HEK293 (cell line): ENCODE measurements around the gene PPM1N.

Experiments used
- SCRT2 ChIP-seq: fragments of 450-650 bp; formaldehyde crosslinking; IDR thresholded peaks from 2 replicates; pipeline ENCODE4 v1.5.1; 2016; ENCODE audit warnings: missing biosample characterization, missing genetic modification characterization
- ZBTB8A ChIP-seq: fragments of 450-650 bp; formaldehyde crosslinking; IDR thresholded peaks from 2 replicates; pipeline ENCODE4 v1.5.1; 2016; ENCODE audit warnings: missing biosample characterization, missing genetic modification characterization
- ZNF132 ChIP-seq: fragments of 450-650 bp; formaldehyde crosslinking; IDR thresholded peaks from 2 replicates; pipeline ENCODE4 v1.5.1; 2017; ENCODE audit warnings: missing biosample characterization, missing genetic modification characterization, borderline replicate concordance
- ZNF140 ChIP-seq: fragments of 450-650 bp; formaldehyde crosslinking; IDR thresholded peaks from 2 replicates; pipeline ENCODE4 v1.5.1; 2016; ENCODE audit warnings: missing biosample characterization, missing genetic modification characterization
- ZNF184 ChIP-seq: fragments of 450-650 bp; IDR thresholded peaks from 2 replicates; pipeline ENCODE4 v1.5.1; 2018; ENCODE audit warnings: missing biosample characterization, mild to moderate bottlenecking, missing genetic modification characterization
- ZNF248 ChIP-seq: fragments of 450-650 bp; formaldehyde crosslinking; IDR thresholded peaks from 2 replicates; pipeline ENCODE4 v1.5.1; 2017; ENCODE audit warnings: missing biosample characterization, missing genetic modification characterization
- ZNF274 ChIP-seq, 2 experiments: fragments of 200-500 bp in 1 of 2; fragments of 450-650 bp in 1 of 2; sonication (Bioruptor generic) in 1 of 2; formaldehyde crosslinking in 1 of 2; IDR thresholded peaks; 2 replicates each; pipeline versions ENCODE4 v1.5.1 to v1.6.1; 2014 to 2016; ENCODE audit warnings: borderline replicate concordance in 1 of 2, inconsistent platforms in 1 of 2, low read length in 1 of 2, missing biosample characterization in 1 of 2, missing genetic modification characterization in 1 of 2
- ZNF324 ChIP-seq: fragments of 450-650 bp; formaldehyde crosslinking; IDR thresholded peaks from 2 replicates; pipeline ENCODE4 v1.5.1; 2016; ENCODE audit warnings: missing biosample characterization, missing genetic modification characterization
- ZNF394 ChIP-seq: fragments of 450-650 bp; formaldehyde crosslinking; IDR thresholded peaks from 2 replicates; pipeline ENCODE4 v1.5.1; 2016; ENCODE audit warnings: missing biosample characterization, missing genetic modification characterization, mild to moderate bottlenecking, moderate library complexity, borderline replicate concordance
- ZNF404 ChIP-seq: fragments of 450-650 bp; formaldehyde crosslinking; IDR thresholded peaks from 2 replicates; pipeline ENCODE4 v1.5.1; 2017; ENCODE audit warnings: missing biosample characterization, missing genetic modification characterization
- ZNF571 ChIP-seq: fragments of 450-650 bp; formaldehyde crosslinking; IDR thresholded peaks from 2 replicates; pipeline ENCODE4 v1.5.0; 2017; ENCODE audit warnings: missing biosample characterization, missing genetic modification characterization
- ZNF610 ChIP-seq: fragments of 450-650 bp; formaldehyde crosslinking; IDR thresholded peaks from 2 replicates; pipeline ENCODE4 v1.5.1; 2016; ENCODE audit warnings: missing biosample characterization, missing genetic modification characterization, borderline replicate concordance
- ZNF776 ChIP-seq: fragments of 450-650 bp; formaldehyde crosslinking; IDR thresholded peaks from 2 replicates; pipeline ENCODE4 v1.5.0; 2017; ENCODE audit warnings: missing biosample characterization, missing genetic modification characterization, borderline replicate concordance
- ZNF785 ChIP-seq: fragments of 450-650 bp; formaldehyde crosslinking; IDR thresholded peaks from 2 replicates; pipeline ENCODE4 v1.5.1; 2016; ENCODE audit warnings: missing biosample characterization, missing genetic modification characterization
- ZSCAN23 ChIP-seq: fragments of 450-650 bp; formaldehyde crosslinking; IDR thresholded peaks from 2 replicates; pipeline ENCODE4 v1.5.1; 2016; ENCODE audit warnings: missing biosample characterization, missing genetic modification characterization
- TF ChIP-seq, protein P1 (sequence below): fragments of 450-650 bp; formaldehyde crosslinking; IDR thresholded peaks from 2 replicates; pipeline ENCODE4 v1.5.1; 2017; ENCODE audit warnings: missing biosample characterization, missing genetic modification characterization
- TF ChIP-seq, protein P2 (sequence below): fragments of 450-650 bp; IDR thresholded peaks from 2 replicates; pipeline ENCODE4 v1.5.1; 2018; ENCODE audit warnings: missing biosample characterization, mild to moderate bottlenecking, missing genetic modification characterization
- TF ChIP-seq, protein P3 (sequence below): fragments of 450-650 bp; formaldehyde crosslinking; IDR thresholded peaks from 2 replicates; pipeline ENCODE4 v1.5.1; 2016; ENCODE audit warnings: missing biosample characterization, missing genetic modification characterization
- TF ChIP-seq, protein P4 (sequence below): fragments of 450-650 bp; formaldehyde crosslinking; IDR thresholded peaks from 2 replicates; pipeline ENCODE4 v1.5.1; 2016; ENCODE audit warnings: missing biosample characterization, missing genetic modification characterization, low read depth
- TF ChIP-seq, protein P5 (sequence below): fragments of 450-650 bp; formaldehyde crosslinking; IDR thresholded peaks from 2 replicates; pipeline ENCODE4 v1.5.1; 2016; ENCODE audit warnings: missing biosample characterization, missing genetic modification characterization

The PPM1N gene

DNA sequence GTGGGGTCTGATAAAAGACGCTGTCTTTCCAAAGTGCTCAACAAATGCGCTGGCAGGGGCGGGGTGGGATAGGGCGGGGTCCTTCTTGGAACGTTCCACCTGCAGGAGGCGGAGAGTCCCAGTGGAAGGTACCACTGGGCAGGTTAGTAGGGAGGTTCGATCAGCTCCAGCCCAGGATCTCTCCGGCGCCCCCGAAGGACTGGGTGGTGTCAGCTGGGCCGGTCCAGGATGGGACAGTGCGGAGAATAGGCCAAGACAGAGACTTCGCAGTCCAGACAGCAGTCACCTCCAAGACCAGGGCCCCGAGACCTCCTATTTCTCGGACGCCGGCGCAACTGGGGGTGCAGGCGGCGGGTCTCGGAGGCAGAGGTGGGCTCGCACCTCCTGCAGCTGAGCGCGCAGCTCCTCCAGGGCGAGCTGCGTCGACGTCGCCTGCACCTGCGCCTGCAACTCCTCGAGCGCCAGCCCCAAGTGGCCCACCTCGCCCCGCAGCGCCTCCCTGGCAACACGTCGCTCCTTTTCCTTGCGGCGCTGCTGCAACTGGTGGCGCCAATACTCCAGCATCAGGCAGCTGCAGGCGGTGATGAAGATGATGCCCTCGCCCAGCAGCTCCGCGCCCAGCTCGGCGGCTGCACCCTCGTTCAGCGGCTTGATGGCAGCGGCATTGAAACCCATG is 30.6 kb downstream of the PPM1N start (continued):
- TF ChIP-seq, protein P1, sequence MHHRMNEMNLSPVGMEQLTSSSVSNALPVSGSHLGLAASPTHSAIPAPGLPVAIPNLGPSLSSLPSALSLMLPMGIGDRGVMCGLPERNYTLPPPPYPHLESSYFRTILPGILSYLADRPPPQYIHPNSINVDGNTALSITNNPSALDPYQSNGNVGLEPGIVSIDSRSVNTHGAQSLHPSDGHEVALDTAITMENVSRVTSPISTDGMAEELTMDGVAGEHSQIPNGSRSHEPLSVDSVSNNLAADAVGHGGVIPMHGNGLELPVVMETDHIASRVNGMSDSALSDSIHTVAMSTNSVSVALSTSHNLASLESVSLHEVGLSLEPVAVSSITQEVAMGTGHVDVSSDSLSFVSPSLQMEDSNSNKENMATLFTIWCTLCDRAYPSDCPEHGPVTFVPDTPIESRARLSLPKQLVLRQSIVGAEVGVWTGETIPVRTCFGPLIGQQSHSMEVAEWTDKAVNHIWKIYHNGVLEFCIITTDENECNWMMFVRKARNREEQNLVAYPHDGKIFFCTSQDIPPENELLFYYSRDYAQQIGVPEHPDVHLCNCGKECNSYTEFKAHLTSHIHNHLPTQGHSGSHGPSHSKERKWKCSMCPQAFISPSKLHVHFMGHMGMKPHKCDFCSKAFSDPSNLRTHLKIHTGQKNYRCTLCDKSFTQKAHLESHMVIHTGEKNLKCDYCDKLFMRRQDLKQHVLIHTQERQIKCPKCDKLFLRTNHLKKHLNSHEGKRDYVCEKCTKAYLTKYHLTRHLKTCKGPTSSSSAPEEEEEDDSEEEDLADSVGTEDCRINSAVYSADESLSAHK (tag by site-specific recombination) = no peak
- TF ChIP-seq ZNF610 (no peak), ZNF274 (IDR thresholded peaks at IDR 0.05; ENCODE audit: low read length) (no peak), ZNF274 (tag by site-specific recombination; IDR thresholded peaks at IDR 0.05; ENCODE audit: borderline replicate concordance) (no peak), ZNF140 (tag by site-specific recombination) (no peak), ZNF776 (tag by site-specific recombination) (no peak), ZNF132 (no peak), ZBTB8A (tag by site-specific recombination) (no peak), ZNF184 (tag by site-specific recombination) (no peak), ZNF324 (no peak), ZNF785 (tag by site-specific recombination) (no peak), ZSCAN23 (tag by site-specific recombination) (no peak), ZNF571 (no peak), SCRT2 (tag by site-specific recombination) (peak; percentile 91), ZNF248 (tag by site-specific recombination) (no peak), ZNF404 (tag by site-specific recombination) (no peak), ZNF394 (tag by site-specific recombination) (no peak)
- TF ChIP-seq, protein P2, sequence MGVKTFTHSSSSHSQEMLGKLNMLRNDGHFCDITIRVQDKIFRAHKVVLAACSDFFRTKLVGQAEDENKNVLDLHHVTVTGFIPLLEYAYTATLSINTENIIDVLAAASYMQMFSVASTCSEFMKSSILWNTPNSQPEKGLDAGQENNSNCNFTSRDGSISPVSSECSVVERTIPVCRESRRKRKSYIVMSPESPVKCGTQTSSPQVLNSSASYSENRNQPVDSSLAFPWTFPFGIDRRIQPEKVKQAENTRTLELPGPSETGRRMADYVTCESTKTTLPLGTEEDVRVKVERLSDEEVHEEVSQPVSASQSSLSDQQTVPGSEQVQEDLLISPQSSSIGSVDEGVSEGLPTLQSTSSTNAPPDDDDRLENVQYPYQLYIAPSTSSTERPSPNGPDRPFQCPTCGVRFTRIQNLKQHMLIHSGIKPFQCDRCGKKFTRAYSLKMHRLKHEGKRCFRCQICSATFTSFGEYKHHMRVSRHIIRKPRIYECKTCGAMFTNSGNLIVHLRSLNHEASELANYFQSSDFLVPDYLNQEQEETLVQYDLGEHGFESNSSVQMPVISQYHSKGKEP (tag by site-specific recombination) = peak; percentile 69; the same call in 1 of the 2 replicates
- TF ChIP-seq, protein P3, sequence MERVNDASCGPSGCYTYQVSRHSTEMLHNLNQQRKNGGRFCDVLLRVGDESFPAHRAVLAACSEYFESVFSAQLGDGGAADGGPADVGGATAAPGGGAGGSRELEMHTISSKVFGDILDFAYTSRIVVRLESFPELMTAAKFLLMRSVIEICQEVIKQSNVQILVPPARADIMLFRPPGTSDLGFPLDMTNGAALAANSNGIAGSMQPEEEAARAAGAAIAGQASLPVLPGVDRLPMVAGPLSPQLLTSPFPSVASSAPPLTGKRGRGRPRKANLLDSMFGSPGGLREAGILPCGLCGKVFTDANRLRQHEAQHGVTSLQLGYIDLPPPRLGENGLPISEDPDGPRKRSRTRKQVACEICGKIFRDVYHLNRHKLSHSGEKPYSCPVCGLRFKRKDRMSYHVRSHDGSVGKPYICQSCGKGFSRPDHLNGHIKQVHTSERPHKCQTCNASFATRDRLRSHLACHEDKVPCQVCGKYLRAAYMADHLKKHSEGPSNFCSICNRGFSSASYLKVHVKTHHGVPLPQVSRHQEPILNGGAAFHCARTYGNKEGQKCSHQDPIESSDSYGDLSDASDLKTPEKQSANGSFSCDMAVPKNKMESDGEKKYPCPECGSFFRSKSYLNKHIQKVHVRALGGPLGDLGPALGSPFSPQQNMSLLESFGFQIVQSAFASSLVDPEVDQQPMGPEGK (tag by site-specific recombination) = no peak
- TF ChIP-seq, protein P4, sequence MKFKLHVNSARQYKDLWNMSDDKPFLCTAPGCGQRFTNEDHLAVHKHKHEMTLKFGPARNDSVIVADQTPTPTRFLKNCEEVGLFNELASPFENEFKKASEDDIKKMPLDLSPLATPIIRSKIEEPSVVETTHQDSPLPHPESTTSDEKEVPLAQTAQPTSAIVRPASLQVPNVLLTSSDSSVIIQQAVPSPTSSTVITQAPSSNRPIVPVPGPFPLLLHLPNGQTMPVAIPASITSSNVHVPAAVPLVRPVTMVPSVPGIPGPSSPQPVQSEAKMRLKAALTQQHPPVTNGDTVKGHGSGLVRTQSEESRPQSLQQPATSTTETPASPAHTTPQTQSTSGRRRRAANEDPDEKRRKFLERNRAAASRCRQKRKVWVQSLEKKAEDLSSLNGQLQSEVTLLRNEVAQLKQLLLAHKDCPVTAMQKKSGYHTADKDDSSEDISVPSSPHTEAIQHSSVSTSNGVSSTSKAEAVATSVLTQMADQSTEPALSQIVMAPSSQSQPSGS (tag by site-specific recombination) = no peak
- TF ChIP-seq, protein P5, sequence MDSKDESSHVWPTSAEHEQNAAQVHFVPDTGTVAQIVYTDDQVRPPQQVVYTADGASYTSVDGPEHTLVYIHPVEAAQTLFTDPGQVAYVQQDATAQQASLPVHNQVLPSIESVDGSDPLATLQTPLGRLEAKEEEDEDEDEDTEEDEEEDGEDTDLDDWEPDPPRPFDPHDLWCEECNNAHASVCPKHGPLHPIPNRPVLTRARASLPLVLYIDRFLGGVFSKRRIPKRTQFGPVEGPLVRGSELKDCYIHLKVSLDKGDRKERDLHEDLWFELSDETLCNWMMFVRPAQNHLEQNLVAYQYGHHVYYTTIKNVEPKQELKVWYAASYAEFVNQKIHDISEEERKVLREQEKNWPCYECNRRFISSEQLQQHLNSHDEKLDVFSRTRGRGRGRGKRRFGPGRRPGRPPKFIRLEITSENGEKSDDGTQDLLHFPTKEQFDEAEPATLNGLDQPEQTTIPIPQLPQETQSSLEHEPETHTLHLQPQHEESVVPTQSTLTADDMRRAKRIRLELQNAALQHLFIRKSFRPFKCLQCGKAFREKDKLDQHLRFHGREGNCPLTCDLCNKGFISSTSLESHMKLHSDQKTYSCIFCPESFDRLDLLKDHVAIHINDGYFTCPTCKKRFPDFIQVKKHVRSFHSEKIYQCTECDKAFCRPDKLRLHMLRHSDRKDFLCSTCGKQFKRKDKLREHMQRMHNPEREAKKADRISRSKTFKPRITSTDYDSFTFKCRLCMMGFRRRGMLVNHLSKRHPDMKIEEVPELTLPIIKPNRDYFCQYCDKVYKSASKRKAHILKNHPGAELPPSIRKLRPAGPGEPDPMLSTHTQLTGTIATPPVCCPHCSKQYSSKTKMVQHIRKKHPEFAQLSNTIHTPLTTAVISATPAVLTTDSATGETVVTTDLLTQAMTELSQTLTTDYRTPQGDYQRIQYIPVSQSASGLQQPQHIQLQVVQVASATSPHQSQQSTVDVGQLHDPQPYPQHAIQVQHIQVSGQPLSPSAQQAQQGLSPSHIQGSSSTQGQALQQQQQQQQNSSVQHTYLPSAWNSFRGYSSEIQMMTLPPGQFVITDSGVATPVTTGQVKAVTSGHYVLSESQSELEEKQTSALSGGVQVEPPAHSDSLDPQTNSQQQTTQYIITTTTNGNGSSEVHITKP (tag by site-specific recombination) = no peak
